GM18858 (cell line): ENCODE results near the gene ERBB4.
"Not testable (repeated sequence)": the region's sequence is repeated elsewhere in the genome, so short reads cannot be mapped to it uniquely, and the experiment has no call there.

Experiments used
- ATAC-seq: cut with Tn5 transposase; IDR thresholded peaks from one replicate; pipeline ENCODE4 v1.9.1; 2021; ENCODE audit not compliant: unreplicated experiment

The ERBB4 gene

GRCh38 chr2:211756266-211756665 is 782.3 kb downstream of the ERBB4 start:
- ATAC-seq, result no peak

DNA sequence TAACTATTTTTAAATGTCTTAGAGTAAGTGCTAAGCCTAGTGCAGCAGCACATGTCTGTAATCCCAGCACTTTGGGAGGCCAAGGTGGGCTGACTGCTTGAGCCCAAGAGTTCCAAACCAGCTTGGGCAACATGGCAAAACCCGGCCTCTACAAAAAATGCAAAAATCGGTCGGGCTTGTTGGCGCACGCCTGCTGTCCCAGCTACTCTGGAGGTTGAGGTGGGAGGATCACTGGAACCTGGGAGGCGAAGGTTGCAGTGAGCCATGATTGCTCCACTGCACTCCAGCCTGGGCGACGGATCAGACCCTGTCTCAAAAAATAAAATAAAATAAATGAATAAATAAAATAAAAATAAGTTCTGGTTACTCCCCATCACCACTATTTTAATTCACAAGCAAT is 783.4 kb downstream of the ERBB4 start:
- no peak for ATAC-seq

GRCh38 chr2:211751848-211752247 is 786.8 kb downstream of the ERBB4 start:
- ATAC-seq, result no peak

- ATAC-seq, result no peak
These were observed 790.3 kb downstream of the ERBB4 start for GRCh38 chr2:211748339-211748738.

- ATAC-seq, result peak; percentile 92
These were observed 793.1 kb downstream of the ERBB4 start for GRCh38 chr2:211745295-211746097.

GRCh38 chr2:211744379-211744778 is 794.2 kb downstream of the ERBB4 start:
- no peak for ATAC-seq

DNA sequence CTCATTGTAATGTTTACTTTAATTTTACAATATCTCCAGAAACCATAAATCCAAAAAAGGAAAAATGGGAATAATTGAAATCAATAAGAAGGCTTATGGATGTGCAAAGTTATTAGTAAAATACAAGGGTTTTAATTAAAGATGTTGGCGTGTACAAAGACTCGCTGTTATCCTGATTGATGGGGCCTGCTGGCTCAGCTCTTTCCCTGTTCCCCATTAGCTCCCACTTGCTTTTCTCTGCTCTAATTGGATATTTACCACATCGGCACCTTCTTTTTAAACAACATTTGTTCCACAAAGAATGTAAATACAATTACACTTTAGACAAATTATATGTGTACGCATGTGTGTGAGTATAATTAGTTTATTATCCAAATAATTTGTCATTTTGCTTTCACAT is 796.6 kb downstream of the ERBB4 start:
- ATAC-seq, result no peak

DNA sequence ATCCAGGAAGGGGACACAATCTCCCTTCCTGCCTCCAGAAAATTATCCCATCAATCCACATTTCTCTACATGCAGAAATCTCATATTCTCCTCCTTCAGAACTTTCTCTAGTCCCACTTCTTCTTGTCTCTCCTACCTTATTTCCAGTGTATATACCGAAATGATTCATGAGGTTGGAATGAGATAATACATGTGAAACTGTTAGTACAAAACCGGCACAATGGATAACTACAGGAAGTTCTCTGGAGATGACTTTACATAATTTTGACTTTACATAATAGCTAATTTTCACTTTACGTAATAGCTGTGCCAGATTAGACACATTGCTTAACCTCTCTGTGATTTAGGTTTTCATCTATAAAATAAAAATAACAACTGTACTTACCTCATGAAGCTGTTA is 801.3 kb downstream of the ERBB4 start:
- ATAC-seq, result no peak

DNA sequence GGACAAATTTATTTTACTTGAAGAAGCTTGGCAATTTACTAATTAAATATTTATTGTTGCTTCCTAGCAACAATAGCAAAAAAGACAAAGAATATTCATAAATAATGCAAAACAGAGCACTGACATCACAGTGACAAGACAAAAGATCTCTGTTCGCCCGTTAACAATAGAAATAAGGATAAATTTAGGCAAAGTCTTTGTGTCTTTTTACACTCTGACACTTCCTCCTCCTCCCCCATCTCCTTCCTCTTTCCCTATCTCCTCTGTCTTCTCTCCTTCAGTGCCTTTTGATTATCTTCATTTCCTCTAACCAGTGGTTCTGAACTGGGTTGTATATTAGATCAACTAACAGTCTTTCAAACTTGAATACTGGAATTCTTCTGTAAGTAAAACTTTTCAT is 808.4 kb downstream of the ERBB4 start:
- no peak for ATAC-seq

DNA sequence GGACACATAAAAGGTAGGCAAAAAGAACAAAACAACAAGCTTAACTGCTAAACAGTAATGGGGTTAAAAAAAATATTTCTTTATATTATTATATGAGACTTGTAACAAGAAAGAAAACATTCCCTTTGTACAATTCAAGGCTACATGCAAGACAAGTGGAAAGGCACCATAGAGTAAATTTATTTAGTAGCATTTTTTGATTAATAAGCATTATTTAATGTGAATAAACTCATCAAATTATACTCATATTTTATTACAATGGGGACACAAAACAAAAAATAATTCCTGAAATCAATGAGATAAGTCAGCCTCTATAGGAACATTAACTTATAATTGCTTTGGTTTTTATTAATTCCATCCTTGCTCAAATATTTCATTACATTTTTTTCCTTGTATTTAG is 809.2 kb downstream of the ERBB4 start:
- ATAC-seq, result no peak

GRCh38 chr2:211724933-211725332 is 813.7 kb downstream of the ERBB4 start:
- no peak for ATAC-seq

- ATAC-seq, result no peak
These were observed 815.2 kb downstream of the ERBB4 start for GRCh38 chr2:211723398-211723797.

DNA sequence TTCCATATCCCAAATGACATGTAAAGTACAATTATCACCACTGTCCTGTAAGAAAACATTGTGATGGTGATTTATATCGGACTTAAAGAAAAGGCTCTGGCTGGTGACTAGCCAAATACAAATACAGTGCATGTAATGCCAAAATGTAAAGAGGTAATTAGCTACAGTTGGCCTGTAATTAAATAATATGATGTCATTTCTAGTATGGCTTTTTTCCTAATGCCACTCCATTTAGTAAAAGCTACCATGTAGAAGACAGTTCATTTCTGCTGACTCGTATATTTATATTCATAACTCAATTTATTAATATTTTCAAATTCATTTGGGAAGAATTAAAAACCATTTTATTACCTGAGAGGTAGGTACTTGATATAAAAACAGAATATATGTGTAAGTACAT is 815.7 kb downstream of the ERBB4 start:
- ATAC-seq, result no peak

- not testable (repeated sequence) for ATAC-seq
These were observed 816.7 kb downstream of the ERBB4 start for GRCh38 chr2:211721874-211722273.

DNA sequence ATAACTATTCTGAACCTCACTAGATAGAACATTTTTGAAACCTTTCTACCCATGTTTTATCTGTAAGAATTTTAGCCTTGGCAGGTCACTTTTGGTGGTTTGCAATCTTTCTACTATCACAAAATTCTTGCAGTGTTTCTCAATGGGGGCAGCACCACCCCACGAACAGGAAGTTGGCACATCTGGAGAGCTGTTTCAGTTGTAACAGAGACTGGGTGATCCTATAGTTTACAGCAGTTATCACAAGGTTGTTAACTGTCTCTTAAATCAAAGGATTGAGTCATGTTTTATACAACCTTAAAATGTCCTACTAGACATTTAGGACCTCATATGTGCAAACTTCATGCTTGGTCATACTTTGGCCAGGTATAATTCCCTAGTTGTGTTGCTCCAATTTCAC is 829.2 kb downstream of the ERBB4 start:
- no peak for ATAC-seq

- ATAC-seq, result no peak
These were observed 845.9 kb downstream of the ERBB4 start for GRCh38 chr2:211692689-211693088.

DNA sequence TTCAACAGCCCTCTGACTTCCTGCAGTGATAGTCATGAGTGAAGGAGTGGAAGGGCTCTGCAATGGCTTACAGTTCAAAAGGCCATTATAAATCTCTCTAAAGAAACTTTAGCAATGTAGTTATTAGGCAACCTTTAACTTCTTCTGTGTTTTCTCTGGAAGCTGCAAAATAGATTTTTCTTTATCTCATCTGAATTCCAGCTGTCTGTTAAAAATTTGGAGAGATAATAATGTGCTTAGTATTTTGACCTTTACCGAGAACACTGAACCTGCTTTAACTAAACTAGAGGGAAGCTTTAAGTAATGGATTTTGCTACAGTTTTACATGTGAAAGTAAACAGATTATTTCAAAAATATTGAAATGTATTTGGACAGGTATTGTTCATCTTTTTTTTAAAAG is 847.9 kb downstream of the ERBB4 start:
- no peak for ATAC-seq

DNA sequence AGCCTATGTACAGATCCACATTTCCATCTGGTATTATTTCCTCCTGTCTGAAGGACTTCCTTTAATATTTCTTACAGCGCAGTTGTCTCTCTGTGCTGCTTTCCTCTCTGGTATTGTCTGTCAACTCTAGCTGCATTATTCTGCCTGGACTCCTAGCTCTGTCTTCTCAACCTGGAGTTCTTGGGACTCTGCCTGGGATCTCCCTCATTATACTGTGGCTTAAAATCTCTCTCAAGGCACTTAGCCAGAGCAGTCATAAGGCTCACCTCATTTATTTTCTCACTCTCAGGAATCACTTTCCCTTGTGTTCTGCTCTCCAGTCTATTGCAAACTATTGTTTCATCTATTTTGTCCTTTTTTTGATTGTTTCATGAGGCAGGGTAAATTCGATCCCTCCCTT is 850.4 kb downstream of the ERBB4 start:
- ATAC-seq, result no peak

DNA sequence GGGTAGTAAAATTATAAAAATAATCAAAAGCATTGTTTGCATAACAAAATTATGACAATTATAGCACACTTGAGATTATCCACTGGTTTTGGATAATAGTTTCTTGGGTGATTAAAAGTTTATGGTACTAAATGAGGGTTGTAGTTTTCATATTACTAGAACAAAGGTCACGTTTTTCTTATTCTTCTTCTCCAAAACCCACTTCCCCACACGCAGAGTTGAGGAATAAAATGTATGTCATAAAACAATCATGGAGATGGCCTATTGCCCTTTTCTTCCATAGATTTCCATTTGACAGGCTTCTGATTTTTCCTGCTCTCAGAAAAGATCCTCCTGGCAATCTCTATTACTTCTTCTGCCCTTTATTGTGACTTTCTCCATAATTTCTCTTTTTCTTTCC is 863.9 kb downstream of the ERBB4 start:
- ATAC-seq, result no peak

- ATAC-seq, result no peak
These were observed 865.3 kb downstream of the ERBB4 start for GRCh38 chr2:211673133-211673905.

DNA sequence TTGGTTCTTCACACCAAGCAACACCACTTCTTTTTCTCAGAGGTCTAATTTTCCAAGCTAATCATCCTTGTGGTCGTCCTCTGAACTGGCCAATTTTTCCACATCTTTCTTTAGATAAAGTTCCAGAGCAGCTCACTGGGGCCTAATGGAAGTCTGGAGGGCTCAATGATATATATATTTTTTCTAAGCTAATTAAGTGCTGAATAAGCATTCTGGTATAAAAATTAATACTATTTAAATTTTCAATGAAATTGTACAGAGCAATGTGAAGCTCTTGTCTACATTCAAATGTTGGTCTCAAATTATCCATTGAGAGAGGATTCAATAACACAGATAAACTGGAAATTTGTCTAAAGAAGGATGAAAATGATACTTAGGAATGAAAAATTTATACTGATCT is 866.6 kb downstream of the ERBB4 start:
- ATAC-seq, result no peak

DNA sequence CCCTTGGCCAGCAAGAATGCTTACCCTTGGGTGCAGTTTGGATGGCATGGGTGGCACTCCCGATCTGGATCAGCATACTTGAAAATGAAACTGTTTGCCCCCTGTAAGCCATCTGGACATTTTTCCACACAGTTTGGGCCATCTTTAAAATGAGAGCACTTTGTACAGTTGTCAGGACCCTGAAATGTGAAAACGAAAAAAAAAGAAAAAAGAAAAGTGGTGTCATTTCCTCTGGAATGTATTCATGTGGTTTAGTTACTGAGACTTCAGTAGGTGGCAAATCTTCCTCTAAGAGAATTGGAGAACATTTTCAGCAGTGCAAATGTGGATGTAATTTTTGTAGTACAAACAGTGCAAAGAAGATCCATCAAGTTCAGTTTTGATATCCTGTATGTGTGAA is 873.3 kb downstream of the ERBB4 start:
- no peak for ATAC-seq
